WTC11 (cell line): ENCODE data around the gene CALCOCO2. TPM values are rescaled to one million over a fixed set of nuclear protein-coding genes. Genes with fewer than 3 reads are reported as not detected.

Source experiments
- ATAC-seq: fragments of 200-7000 bp; cut with Tn5 transposase; 2 replicates; pipeline ENCODE4 v1.10.0; 2021; ENCODE audit warnings: mild to moderate bottlenecking, moderate library complexity
- CTCF ChIA-PET: fragments of 300-600 bp; sonication (Branson Sonifier 250); formaldehyde crosslinking; loops from one replicate; lab custom pipeline; 2021; ENCODE audit warnings: antibody characterized with exemption; lab: Charles Lee
- POLR2A ChIA-PET: fragments of 350-600 bp; sonication (Branson Sonifier 250); formaldehyde crosslinking; loops from one replicate; lab custom pipeline; 2021; ENCODE audit warnings: antibody characterized with exemption; lab: Charles Lee
- DNase-seq: peaks from one replicate; pipeline ENCODE4 v3.0.0; 2021; ENCODE audit warnings: low spot score
- H3K27ac Mint-ChIP-seq: 2 replicates; pipeline ENCODE4 v1.8.0; 2021; ENCODE audit warnings: mixed read lengths
- H3K27me3 Mint-ChIP-seq: 2 replicates; pipeline ENCODE4 v1.8.0; 2021; ENCODE audit warnings: low read depth, mild to moderate bottlenecking, moderate library complexity, mixed read lengths
- H3K36me3 Mint-ChIP-seq: 2 replicates; pipeline ENCODE4 v1.8.0; 2021; ENCODE audit warnings: mixed read lengths
- H3K4me1 Mint-ChIP-seq: 2 replicates; pipeline ENCODE4 v1.8.0; 2022; ENCODE audit warnings: mixed read lengths
- H3K4me3 Mint-ChIP-seq: 2 replicates; pipeline ENCODE4 v1.8.0; 2021; ENCODE audit warnings: mild to moderate bottlenecking, moderate library complexity, mixed read lengths
- H3K9me3 Mint-ChIP-seq: 2 replicates; pipeline ENCODE4 v1.8.0; 2021; ENCODE audit warnings: mixed read lengths
- CREB1 ChIP-seq: sonication (generic); formaldehyde crosslinking; IDR thresholded peaks from 2 replicates; pipeline ENCODE4 v1.8.0; 2023; ENCODE audit warnings: mild to moderate bottlenecking, missing genetic modification reagents
- CREM ChIP-seq: sonication (generic); formaldehyde crosslinking; IDR thresholded peaks from 2 replicates; pipeline ENCODE4 v1.8.1; 2022; ENCODE audit warnings: mild to moderate bottlenecking, missing genetic modification reagents, moderate library complexity
- E2F5 ChIP-seq: sonication (generic); formaldehyde crosslinking; IDR thresholded peaks from 2 replicates; pipeline ENCODE4 v1.8.1; 2022; ENCODE audit warnings: mild to moderate bottlenecking, moderate library complexity, missing genetic modification reagents
- GABPB1 ChIP-seq: sonication (generic); formaldehyde crosslinking; IDR thresholded peaks from 2 replicates; pipeline ENCODE4 v1.8.1; 2023; ENCODE audit warnings: mild to moderate bottlenecking, missing genetic modification reagents
- GRHL2 ChIP-seq: fragments of 250-450 bp; sonication (Bioruptor Pico); IDR thresholded peaks from 2 replicates; pipeline ENCODE4 v1.8.0; 2022; ENCODE audit warnings: mild to moderate bottlenecking, moderate library complexity; ENCODE audit not compliant: insufficient replicate concordance, severe bottlenecking
- MYBL2 ChIP-seq: sonication (generic); formaldehyde crosslinking; IDR thresholded peaks from 2 replicates; pipeline ENCODE4 v1.8.1; 2023; ENCODE audit warnings: mild to moderate bottlenecking, moderate library complexity, missing genetic modification reagents
- NFATC4 ChIP-seq: fragments of 250-450 bp; sonication (Bioruptor Pico); IDR thresholded peaks from 2 replicates; pipeline ENCODE4 v1.9.0; 2021; ENCODE audit warnings: mild to moderate bottlenecking
- NFE2L1 ChIP-seq: sonication (generic); formaldehyde crosslinking; IDR thresholded peaks from 2 replicates; pipeline ENCODE4 v1.8.1; 2023; ENCODE audit warnings: missing genetic modification reagents
- NR2C2 ChIP-seq: sonication (generic); formaldehyde crosslinking; IDR thresholded peaks from 2 replicates; pipeline ENCODE4 v1.8.0; 2022; ENCODE audit warnings: mild to moderate bottlenecking, missing genetic modification reagents
- OVOL2 ChIP-seq: fragments of 250-450 bp; sonication (Bioruptor Pico); IDR thresholded peaks from 2 replicates; pipeline ENCODE4 v1.9.0; 2021; ENCODE audit warnings: mild to moderate bottlenecking, borderline replicate concordance
- PRRX2 ChIP-seq: fragments of 250-450 bp; sonication (Bioruptor Pico); IDR thresholded peaks from 2 replicates; pipeline ENCODE4 v1.8.0; 2021; ENCODE audit warnings: mild to moderate bottlenecking
- TEAD4 ChIP-seq: sonication (generic); formaldehyde crosslinking; IDR thresholded peaks from 2 replicates; pipeline ENCODE4 v1.8.0; 2022; ENCODE audit warnings: mild to moderate bottlenecking, missing genetic modification reagents
- USF2 ChIP-seq: sonication (generic); formaldehyde crosslinking; IDR thresholded peaks from 2 replicates; pipeline ENCODE4 v1.8.1; 2023; ENCODE audit warnings: mild to moderate bottlenecking, missing genetic modification reagents, moderate library complexity
- ZNF219 ChIP-seq: sonication (generic); formaldehyde crosslinking; IDR thresholded peaks from 2 replicates; pipeline ENCODE4 v1.8.0; 2023; ENCODE audit warnings: missing genetic modification reagents, mild to moderate bottlenecking, borderline replicate concordance
- ZNF232 ChIP-seq: sonication (generic); formaldehyde crosslinking; IDR thresholded peaks from 2 replicates; pipeline ENCODE4 v1.8.0; 2022; ENCODE audit warnings: mild to moderate bottlenecking, missing genetic modification reagents
- ZNF263 ChIP-seq: sonication (generic); formaldehyde crosslinking; IDR thresholded peaks from 2 replicates; pipeline ENCODE4 v1.8.1; 2022; ENCODE audit warnings: low read depth, mild to moderate bottlenecking, moderate library complexity, missing genetic modification reagents
- ZNF416 ChIP-seq: fragments of 250-450 bp; sonication (Bioruptor Pico); IDR thresholded peaks from 2 replicates; pipeline ENCODE4 v1.9.0; 2021; ENCODE audit warnings: mild to moderate bottlenecking, inconsistent platforms
- ZNF671 ChIP-seq: fragments of 250-450 bp; sonication (Bioruptor Pico); IDR thresholded peaks from 2 replicates; pipeline ENCODE4 v1.8.0; 2021; ENCODE audit warnings: mild to moderate bottlenecking
- total RNA-seq: library from RNA; stranded (reverse); gene quantifications from 3 replicates; pipeline ENCODE4 v1.2.3, GENCODE V29; 2021
- TF ChIP-seq, protein P1 (sequence below): sonication (generic); formaldehyde crosslinking; IDR thresholded peaks from 2 replicates; pipeline ENCODE4 v1.8.1; 2022; ENCODE audit warnings: low read depth, missing genetic modification reagents, borderline replicate concordance
- TF ChIP-seq, protein P2 (sequence below): sonication (generic); formaldehyde crosslinking; IDR thresholded peaks from 2 replicates; pipeline ENCODE4 v1.8.1; 2022; ENCODE audit warnings: mild to moderate bottlenecking, missing genetic modification reagents, moderate library complexity, borderline replicate concordance
- TF ChIP-seq, protein P3 (sequence below): sonication (generic); formaldehyde crosslinking; IDR thresholded peaks from 2 replicates; pipeline ENCODE4 v1.8.0; 2023; ENCODE audit warnings: missing genetic modification reagents, mild to moderate bottlenecking, borderline replicate concordance
- TF ChIP-seq, protein P4 (sequence below): fragments of 200-600 bp; IDR thresholded peaks from 2 replicates; pipeline ENCODE4 v1.8.0; 2022; ENCODE audit warnings: antibody characterized with exemption
- TF ChIP-seq, protein P5 (sequence below): sonication (generic); formaldehyde crosslinking; IDR thresholded peaks from 2 replicates; pipeline ENCODE4 v1.8.1; 2023; ENCODE audit warnings: mild to moderate bottlenecking, moderate library complexity, missing genetic modification reagents

Gene CALCOCO2
- total RNA-seq, 1 experiment from 2014 or later: 32.6 TPM

DNA sequence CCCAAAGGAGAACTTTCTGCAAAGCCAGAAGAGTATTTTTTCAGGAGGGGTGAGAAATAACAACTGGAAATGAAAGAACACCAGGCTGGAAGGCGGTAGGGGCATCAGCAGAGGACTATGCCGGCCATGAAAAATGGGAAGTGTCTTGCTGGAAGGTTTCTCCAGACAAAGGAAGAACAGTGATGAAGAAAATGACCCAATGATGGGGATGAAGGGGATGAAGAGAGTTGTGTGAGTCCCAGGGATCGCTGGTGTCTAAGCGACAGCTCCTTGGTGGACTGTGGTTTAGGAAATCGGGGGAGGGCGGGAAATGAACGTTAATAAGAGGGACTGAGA lies 14.4 kb upstream of the CALCOCO2 start:
- ATAC-seq: no peak
- H3K27ac Mint-ChIP-seq: peak overlapping the region; percentile 65; the same call in 1 of the 2 replicates
- no peak for TF ChIP-seq CREM (CRISPR knock-in tag)
- no peak for TF ChIP-seq PRRX2 (CRISPR knock-in tag)
- TF ChIP-seq, protein P1, sequence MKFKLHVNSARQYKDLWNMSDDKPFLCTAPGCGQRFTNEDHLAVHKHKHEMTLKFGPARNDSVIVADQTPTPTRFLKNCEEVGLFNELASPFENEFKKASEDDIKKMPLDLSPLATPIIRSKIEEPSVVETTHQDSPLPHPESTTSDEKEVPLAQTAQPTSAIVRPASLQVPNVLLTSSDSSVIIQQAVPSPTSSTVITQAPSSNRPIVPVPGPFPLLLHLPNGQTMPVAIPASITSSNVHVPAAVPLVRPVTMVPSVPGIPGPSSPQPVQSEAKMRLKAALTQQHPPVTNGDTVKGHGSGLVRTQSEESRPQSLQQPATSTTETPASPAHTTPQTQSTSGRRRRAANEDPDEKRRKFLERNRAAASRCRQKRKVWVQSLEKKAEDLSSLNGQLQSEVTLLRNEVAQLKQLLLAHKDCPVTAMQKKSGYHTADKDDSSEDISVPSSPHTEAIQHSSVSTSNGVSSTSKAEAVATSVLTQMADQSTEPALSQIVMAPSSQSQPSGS: no peak
- no peak for TF ChIP-seq TEAD4 (CRISPR knock-in tag)
- no peak for TF ChIP-seq GRHL2 (CRISPR knock-in tag)
- no peak for TF ChIP-seq NFE2L1 (CRISPR knock-in tag)
- no peak for TF ChIP-seq CREB1
- TF ChIP-seq MYBL2 (CRISPR knock-in tag): no peak
- no peak for TF ChIP-seq ZNF263 (CRISPR knock-in tag)
- no peak for TF ChIP-seq GABPB1 (CRISPR knock-in tag)
- no peak for TF ChIP-seq ZNF671 (CRISPR knock-in tag)
- TF ChIP-seq ZNF232 (CRISPR knock-in tag): no peak
- TF ChIP-seq, protein P2, sequence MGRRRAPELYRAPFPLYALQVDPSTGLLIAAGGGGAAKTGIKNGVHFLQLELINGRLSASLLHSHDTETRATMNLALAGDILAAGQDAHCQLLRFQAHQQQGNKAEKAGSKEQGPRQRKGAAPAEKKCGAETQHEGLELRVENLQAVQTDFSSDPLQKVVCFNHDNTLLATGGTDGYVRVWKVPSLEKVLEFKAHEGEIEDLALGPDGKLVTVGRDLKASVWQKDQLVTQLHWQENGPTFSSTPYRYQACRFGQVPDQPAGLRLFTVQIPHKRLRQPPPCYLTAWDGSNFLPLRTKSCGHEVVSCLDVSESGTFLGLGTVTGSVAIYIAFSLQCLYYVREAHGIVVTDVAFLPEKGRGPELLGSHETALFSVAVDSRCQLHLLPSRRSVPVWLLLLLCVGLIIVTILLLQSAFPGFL (CRISPR knock-in tag): no peak
- no peak for TF ChIP-seq ZNF219
- no peak for TF ChIP-seq ZNF416 (CRISPR knock-in tag)
- TF ChIP-seq USF2 (CRISPR knock-in tag): no peak
- TF ChIP-seq, protein P3, sequence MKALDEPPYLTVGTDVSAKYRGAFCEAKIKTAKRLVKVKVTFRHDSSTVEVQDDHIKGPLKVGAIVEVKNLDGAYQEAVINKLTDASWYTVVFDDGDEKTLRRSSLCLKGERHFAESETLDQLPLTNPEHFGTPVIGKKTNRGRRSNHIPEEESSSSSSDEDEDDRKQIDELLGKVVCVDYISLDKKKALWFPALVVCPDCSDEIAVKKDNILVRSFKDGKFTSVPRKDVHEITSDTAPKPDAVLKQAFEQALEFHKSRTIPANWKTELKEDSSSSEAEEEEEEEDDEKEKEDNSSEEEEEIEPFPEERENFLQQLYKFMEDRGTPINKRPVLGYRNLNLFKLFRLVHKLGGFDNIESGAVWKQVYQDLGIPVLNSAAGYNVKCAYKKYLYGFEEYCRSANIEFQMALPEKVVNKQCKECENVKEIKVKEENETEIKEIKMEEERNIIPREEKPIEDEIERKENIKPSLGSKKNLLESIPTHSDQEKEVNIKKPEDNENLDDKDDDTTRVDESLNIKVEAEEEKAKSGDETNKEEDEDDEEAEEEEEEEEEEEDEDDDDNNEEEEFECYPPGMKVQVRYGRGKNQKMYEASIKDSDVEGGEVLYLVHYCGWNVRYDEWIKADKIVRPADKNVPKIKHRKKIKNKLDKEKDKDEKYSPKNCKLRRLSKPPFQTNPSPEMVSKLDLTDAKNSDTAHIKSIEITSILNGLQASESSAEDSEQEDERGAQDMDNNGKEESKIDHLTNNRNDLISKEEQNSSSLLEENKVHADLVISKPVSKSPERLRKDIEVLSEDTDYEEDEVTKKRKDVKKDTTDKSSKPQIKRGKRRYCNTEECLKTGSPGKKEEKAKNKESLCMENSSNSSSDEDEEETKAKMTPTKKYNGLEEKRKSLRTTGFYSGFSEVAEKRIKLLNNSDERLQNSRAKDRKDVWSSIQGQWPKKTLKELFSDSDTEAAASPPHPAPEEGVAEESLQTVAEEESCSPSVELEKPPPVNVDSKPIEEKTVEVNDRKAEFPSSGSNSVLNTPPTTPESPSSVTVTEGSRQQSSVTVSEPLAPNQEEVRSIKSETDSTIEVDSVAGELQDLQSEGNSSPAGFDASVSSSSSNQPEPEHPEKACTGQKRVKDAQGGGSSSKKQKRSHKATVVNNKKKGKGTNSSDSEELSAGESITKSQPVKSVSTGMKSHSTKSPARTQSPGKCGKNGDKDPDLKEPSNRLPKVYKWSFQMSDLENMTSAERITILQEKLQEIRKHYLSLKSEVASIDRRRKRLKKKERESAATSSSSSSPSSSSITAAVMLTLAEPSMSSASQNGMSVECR: no peak
- no peaks in the 10 kb centered on the region for H3K9me3 Mint-ChIP-seq
- no peaks in the 10 kb centered on the region for H3K36me3 Mint-ChIP-seq
- ChIA-PET CTCF (interaction anchor here (0.6 to 12.4 kb wide), 13 partner anchors 13 to 145 kb away, joined by 3 to 355 read pairs (median 6); partner anchors contain the start of genes PRAC1 and PRAC2), POLR2A (interaction anchor here (1.3 kb wide), 1 partner anchor 63 kb away, joined by 4 read pairs; no protein-coding TSS in a partner anchor)
- no peak for DNase-seq
- H3K4me3 Mint-ChIP-seq: peak overlapping the region; percentile 94
- peaks cover 5% of the 10 kb centered on the region; the same call in 1 of the 2 replicates for H3K27me3 Mint-ChIP-seq
- H3K4me1 Mint-ChIP-seq: peaks cover 44% of the 10 kb centered on the region

DNA sequence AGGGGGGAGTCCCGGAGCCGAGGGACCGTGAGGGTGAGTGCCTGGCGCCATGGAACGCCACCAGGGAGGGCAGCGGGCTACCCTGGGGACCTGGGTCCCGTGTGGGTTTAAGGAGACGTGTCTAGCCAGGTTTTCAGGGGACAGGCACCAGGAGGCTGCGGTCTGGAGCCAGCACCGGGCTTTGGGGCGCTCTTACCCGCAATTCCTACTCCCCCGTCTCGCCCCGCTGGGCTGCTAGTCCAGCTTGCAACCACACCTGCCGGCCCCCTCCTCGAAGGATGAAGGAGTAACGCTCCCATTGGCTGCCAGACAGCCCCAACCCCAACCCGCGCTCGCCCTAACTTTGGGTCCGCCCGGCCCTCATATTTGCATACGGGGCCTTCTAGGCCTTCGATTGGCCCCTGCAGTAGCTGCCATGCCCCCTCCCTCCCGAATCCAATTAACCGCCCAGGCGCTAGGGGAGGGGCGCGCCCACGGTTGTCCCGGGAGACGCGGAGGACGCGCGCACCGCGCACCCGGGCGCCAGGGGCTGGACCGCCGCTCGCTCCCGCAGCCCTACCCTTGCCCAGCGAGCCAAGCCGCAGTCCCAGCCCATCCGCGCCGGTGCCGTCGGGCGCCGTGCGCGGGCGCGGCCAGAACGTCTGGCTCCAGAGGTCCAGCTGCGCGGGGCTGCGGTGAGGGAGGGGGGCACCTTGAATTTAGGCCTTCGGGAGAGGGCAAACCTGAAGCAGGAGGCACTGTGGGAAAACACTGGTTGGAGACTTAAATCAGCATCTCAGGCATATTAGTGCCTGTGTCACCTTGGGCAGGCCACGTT lies 13.9 kb upstream of the CALCOCO2 start, which contains the start of gene TTLL6:
TSS of gene TTLL6 (minus strand) at position 456 of the 817 bp plus-strand sequence. CDS start at position 299, 157 bp downstream.
- Mint-ChIP-seq H3K36me3 (no peaks in the 10 kb centered on the region), H3K4me3 (peak within 1 kb of the TSS; percentile 94), H3K27ac (peak within 1 kb of the TSS; percentile 92), H3K27me3 (peaks cover 5% of the 10 kb centered on the region; the same call in 1 of the 2 replicates), H3K9me3 (no peaks in the 10 kb centered on the region), H3K4me1 (peaks cover 44% of the 10 kb centered on the region)
- ChIA-PET POLR2A (interaction anchor here (1.3 kb wide), 1 partner anchor 62 kb away, joined by 4 read pairs; no protein-coding TSS in a partner anchor), CTCF (interaction anchor here (0.6 to 12.4 kb wide), 14 partner anchors 13 to 145 kb away, joined by 3 to 355 read pairs (median 6); partner anchors contain the start of genes PRAC1 and PRAC2)
- ATAC-seq (peak; percentile 95), DNase-seq (peak; percentile 97)
- TF ChIP-seq E2F5 (CRISPR knock-in tag): peak; percentile 68; the same call in 1 of the 2 replicates
- 0 out of 2 replicates have a peak, but pooled peaks have one; percentile 48 for TF ChIP-seq NFE2L1 (CRISPR knock-in tag)
- TF ChIP-seq, protein P4, sequence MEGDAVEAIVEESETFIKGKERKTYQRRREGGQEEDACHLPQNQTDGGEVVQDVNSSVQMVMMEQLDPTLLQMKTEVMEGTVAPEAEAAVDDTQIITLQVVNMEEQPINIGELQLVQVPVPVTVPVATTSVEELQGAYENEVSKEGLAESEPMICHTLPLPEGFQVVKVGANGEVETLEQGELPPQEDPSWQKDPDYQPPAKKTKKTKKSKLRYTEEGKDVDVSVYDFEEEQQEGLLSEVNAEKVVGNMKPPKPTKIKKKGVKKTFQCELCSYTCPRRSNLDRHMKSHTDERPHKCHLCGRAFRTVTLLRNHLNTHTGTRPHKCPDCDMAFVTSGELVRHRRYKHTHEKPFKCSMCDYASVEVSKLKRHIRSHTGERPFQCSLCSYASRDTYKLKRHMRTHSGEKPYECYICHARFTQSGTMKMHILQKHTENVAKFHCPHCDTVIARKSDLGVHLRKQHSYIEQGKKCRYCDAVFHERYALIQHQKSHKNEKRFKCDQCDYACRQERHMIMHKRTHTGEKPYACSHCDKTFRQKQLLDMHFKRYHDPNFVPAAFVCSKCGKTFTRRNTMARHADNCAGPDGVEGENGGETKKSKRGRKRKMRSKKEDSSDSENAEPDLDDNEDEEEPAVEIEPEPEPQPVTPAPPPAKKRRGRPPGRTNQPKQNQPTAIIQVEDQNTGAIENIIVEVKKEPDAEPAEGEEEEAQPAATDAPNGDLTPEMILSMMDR: no peak
- TF ChIP-seq, protein P5, sequence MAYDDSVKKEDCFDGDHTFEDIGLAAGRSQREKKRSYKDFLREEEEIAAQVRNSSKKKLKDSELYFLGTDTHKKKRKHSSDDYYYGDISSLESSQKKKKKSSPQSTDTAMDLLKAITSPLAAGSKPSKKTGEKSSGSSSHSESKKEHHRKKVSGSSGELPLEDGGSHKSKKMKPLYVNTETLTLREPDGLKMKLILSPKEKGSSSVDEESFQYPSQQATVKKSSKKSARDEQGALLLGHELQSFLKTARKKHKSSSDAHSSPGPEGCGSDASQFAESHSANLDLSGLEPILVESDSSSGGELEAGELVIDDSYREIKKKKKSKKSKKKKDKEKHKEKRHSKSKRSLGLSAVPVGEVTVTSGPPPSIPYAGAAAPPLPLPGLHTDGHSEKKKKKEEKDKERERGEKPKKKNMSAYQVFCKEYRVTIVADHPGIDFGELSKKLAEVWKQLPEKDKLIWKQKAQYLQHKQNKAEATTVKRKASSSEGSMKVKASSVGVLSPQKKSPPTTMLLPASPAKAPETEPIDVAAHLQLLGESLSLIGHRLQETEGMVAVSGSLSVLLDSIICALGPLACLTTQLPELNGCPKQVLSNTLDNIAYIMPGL (CRISPR knock-in tag): peak; percentile 39; the same call in 1 of the 2 replicates
- TF ChIP-seq NR2C2 (CRISPR knock-in tag): no peak
- no peak for TF ChIP-seq NFATC4 (CRISPR knock-in tag)
- no peak for TF ChIP-seq OVOL2 (CRISPR knock-in tag)
